ENCODE data around the gene LCE5A.
"Not testable (repeated sequence)": the region's sequence is repeated elsewhere in the genome, so short reads cannot be mapped to it uniquely, and the experiment has no call there.

Gene LCE5A

GRCh38 chr1:152517237-152517811 is 6.7 kb downstream of the LCE5A start:
- no peak for DNase-seq

GRCh38 chr1:152519851-152520250 is 9.2 kb downstream of the LCE5A start:
- DNase-seq = peak; percentile 84 to 85

GRCh38 chr1:152520561-152521090 is 10.0 kb downstream of the LCE5A start:
- no peak for DNase-seq

GRCh38 chr1:152525080-152525641 is 14.6 kb downstream of the LCE5A start:
- DNase-seq = no peak

GRCh38 chr1:152533327-152533938 is 22.8 kb downstream of the LCE5A start:
- DNase-seq = peak; percentile 54 to 55

GRCh38 chr1:152535774-152536173 is 25.2 kb downstream of the LCE5A start:
- DNase-seq = no peak

- DNase-seq = no peak
Observed at GRCh38 chr1:152537496-152537895, 26.9 kb downstream of the LCE5A start.

- no peak for DNase-seq
Observed at GRCh38 chr1:152539901-152540300, 29.3 kb downstream of the LCE5A start.

- DNase-seq = no peak
Observed at GRCh38 chr1:152543820-152544219, 33.2 kb downstream of the LCE5A start.

- DNase-seq = no peak
Observed at GRCh38 chr1:152546704-152547103, 36.1 kb downstream of the LCE5A start.

- DNase-seq = not testable (repeated sequence)
Observed at GRCh38 chr1:152548358-152548757, 37.8 kb downstream of the LCE5A start.

All from Kasumi-1 (cell line).